Mesothelial cell of epicardium (in vitro differentiated cells): ENCODE measurements around the gene EIF4E. TPM values are rescaled to one million over a fixed set of nuclear protein-coding genes. Genes with fewer than 3 reads are reported as not detected.

Experiments used
- DNase-seq, 2 experiments: peaks; one replicate each; pipeline ENCODE4 v3.0.0; 2021; ENCODE audit warnings: low spot score in 2 of 2; ENCODE audit not compliant: unreplicated experiment in 2 of 2
- H3K27ac Mint-ChIP-seq: 2 replicates; pipeline ENCODE4 v1.8.0; 2021; ENCODE audit warnings: mixed read lengths
- H3K27me3 Mint-ChIP-seq: 2 replicates; pipeline ENCODE4 v1.8.0; 2021; ENCODE audit warnings: low read depth, mixed read lengths
- H3K36me3 Mint-ChIP-seq: 2 replicates; pipeline ENCODE4 v1.8.0; 2021; ENCODE audit warnings: mixed read lengths
- H3K4me1 Mint-ChIP-seq: 2 replicates; pipeline ENCODE4 v1.8.0; 2021; ENCODE audit warnings: mixed read lengths
- H3K4me3 Mint-ChIP-seq: 2 replicates; pipeline ENCODE4 v1.8.0; 2021; ENCODE audit warnings: mild to moderate bottlenecking, moderate library complexity, mixed read lengths
- H3K9me3 Mint-ChIP-seq: 2 replicates; pipeline ENCODE4 v1.8.0; 2021; ENCODE audit warnings: mixed read lengths
- CTCF ChIP-seq: fragments of 200-600 bp; sonication (generic); IDR thresholded peaks from one replicate; pipeline ENCODE4 v1.5.0; 2021; ENCODE audit warnings: antibody characterized with exemption; ENCODE audit not compliant: unreplicated experiment
- total RNA-seq: library from RNA; stranded (reverse); gene quantifications from 3 replicates; pipeline ENCODE4 v1.2.1, GENCODE V29; 2021

Gene EIF4E
- total RNA-seq, 1 donor from 2014 or later = 87.9 TPM

- H3K9me3 Mint-ChIP-seq = peaks cover 5% of the 10 kb centered on the region
- H3K36me3 Mint-ChIP-seq = no peaks in the 10 kb centered on the region
- H3K27me3 Mint-ChIP-seq = no peaks in the 10 kb centered on the region
- no peak overlapping the region for H3K27ac Mint-ChIP-seq
- DNase-seq = no peak
- no peak for TF ChIP-seq CTCF
- H3K4me1 Mint-ChIP-seq = no peaks in the 10 kb centered on the region
- H3K4me3 Mint-ChIP-seq = no peak overlapping the region
Measured at GRCh38 chr4:98955229-98955628, 26.3 kb upstream of the EIF4E start.

GRCh38 chr4:98951710-98952109, 22.8 kb upstream of the EIF4E start:
- Mint-ChIP-seq H3K27me3 (no peaks in the 10 kb centered on the region), H3K4me3 (no peak overlapping the region), H3K9me3 (peaks cover 5% of the 10 kb centered on the region), H3K27ac (no peak overlapping the region), H3K36me3 (no peaks in the 10 kb centered on the region), H3K4me1 (no peaks in the 10 kb centered on the region)
- TF ChIP-seq CTCF = no peak
- DNase-seq = no peak

- Mint-ChIP-seq H3K27ac (no peak overlapping the region), H3K36me3 (no peaks in the 10 kb centered on the region), H3K27me3 (no peaks in the 10 kb centered on the region), H3K4me1 (no peaks in the 10 kb centered on the region), H3K4me3 (no peak overlapping the region), H3K9me3 (peaks cover 3% of the 10 kb centered on the region)
- no peak for TF ChIP-seq CTCF
- no peak for DNase-seq
Measured at GRCh38 chr4:98950925-98951324, 22.0 kb upstream of the EIF4E start.

GRCh38 chr4:98946359-98946758, 17.4 kb upstream of the EIF4E start:
- Mint-ChIP-seq H3K36me3 (no peaks in the 10 kb centered on the region), H3K4me1 (no peaks in the 10 kb centered on the region), H3K9me3 (no peaks in the 10 kb centered on the region), H3K4me3 (no peak overlapping the region), H3K27ac (no peak overlapping the region), H3K27me3 (no peaks in the 10 kb centered on the region)
- TF ChIP-seq CTCF = no peak
- no peak for DNase-seq

- no peak overlapping the region for H3K4me3 Mint-ChIP-seq
- DNase-seq = no peak
- H3K36me3 Mint-ChIP-seq = no peaks in the 10 kb centered on the region
- no peaks in the 10 kb centered on the region for H3K27me3 Mint-ChIP-seq
- H3K9me3 Mint-ChIP-seq = no peaks in the 10 kb centered on the region
- no peaks in the 10 kb centered on the region for H3K4me1 Mint-ChIP-seq
- TF ChIP-seq CTCF = no peak
- H3K27ac Mint-ChIP-seq = no peak overlapping the region
Measured at GRCh38 chr4:98945297-98945850, 16.4 kb upstream of the EIF4E start.

- no peaks in the 10 kb centered on the region for H3K9me3 Mint-ChIP-seq
- no peaks in the 10 kb centered on the region for H3K27me3 Mint-ChIP-seq
- no peak overlapping the region for H3K4me3 Mint-ChIP-seq
- no peaks in the 10 kb centered on the region for H3K36me3 Mint-ChIP-seq
- no peak for DNase-seq
- no peak overlapping the region for H3K27ac Mint-ChIP-seq
- TF ChIP-seq CTCF = peak; percentile 79
- peaks cover 2% of the 10 kb centered on the region for H3K4me1 Mint-ChIP-seq
Measured at GRCh38 chr4:98939892-98940298, 11.0 kb upstream of the EIF4E start.
